ENCODE results near the gene PTPRM. TPM values are rescaled to one million over a fixed set of nuclear protein-coding genes. Genes with fewer than 3 reads are reported as not detected.
A peak's percentile ranks its signal among the peaks of the same experiment; 100 is the strongest.

Gene PTPRM
- total and polyA plus RNA-seq, 4 donors: 9.2 to 23.0 (median 12.7) TPM

GRCh38 chr18:8299054-8299980 lies 732.2 kb downstream of the PTPRM start:
- Histone ChIP-seq H3K4me3 (ENCODE audit: low read depth in 1 of 3, low read length in 3 of 3) (no peak overlapping the region), H3K27me3 (ENCODE audit: control insufficient read depth in 4 of 4, insufficient read depth in 4 of 4, low read length in 3 of 4) (no peaks in the 10 kb centered on the region), H3K4me1 (ENCODE audit: control insufficient read depth in 4 of 4, insufficient read depth in 4 of 4, low read length in 3 of 4) (peaks cover 3 to 18% (median 14%) of the 10 kb centered on the region in 4 donors), H3K9me3 (ENCODE audit: control insufficient read depth in 4 of 4, low read length in 3 of 4) (no peaks in the 10 kb centered on the region), H3K27ac (ENCODE audit: low read depth in 1 of 2, low read length in 2 of 2) (no peak overlapping the region), H3K36me3 (ENCODE audit: control insufficient read depth in 4 of 4, insufficient read depth in 3 of 4, low read depth in 1 of 4, low read length in 3 of 4) (peaks cover 0 to 6% (median 0%) of the 10 kb centered on the region in 4 donors), H3K9ac (ENCODE audit: low read depth in 1 of 2, low read length in 2 of 2) (no peak overlapping the region)
- no peak for DNase-seq (ENCODE audit: low spot score)
- 40% methylated on average over 8 of the region's 8 CpGs for WGBS
- TF ChIP-seq RXRA (IDR thresholded peaks at IDR 0.05): peak in 1 of 2 donors; percentile 87
- TF ChIP-seq YY1 (IDR thresholded peaks at IDR 0.05): peak; percentile 74
- no peak for TF ChIP-seq TAF1 (conservative IDR thresholded peaks at IDR 0.05)
- TF ChIP-seq FOXA1 (IDR thresholded peaks at IDR 0.05): peak; percentile 89
- TF ChIP-seq MAX (IDR thresholded peaks at IDR 0.05): peak; percentile 82
- peak; percentile 86 for TF ChIP-seq FOXA2 (IDR thresholded peaks at IDR 0.05)
- no peak for TF ChIP-seq EGR1 (IDR thresholded peaks at IDR 0.05; ENCODE audit: low read depth in 2 of 2)
- TF ChIP-seq HNF4A (conservative IDR thresholded peaks at IDR 0.05): peak; percentile 84 to 88
- TF ChIP-seq GABPA (IDR thresholded peaks at IDR 0.05 in 1 of 2, conservative IDR thresholded peaks at IDR 0.05 in 1 of 2): peak in 1 of 2 donors; percentile 36
- peak; percentile 40 for TF ChIP-seq REST (IDR thresholded peaks at IDR 0.05)
- TF ChIP-seq NR2F2 (IDR thresholded peaks at IDR 0.05): no peak
- peak; percentile 32 for TF ChIP-seq HNF4G (IDR thresholded peaks at IDR 0.05)
- TF ChIP-seq ZBTB33 (IDR thresholded peaks at IDR 0.05): peak; percentile 75
- TF ChIP-seq JUND (IDR thresholded peaks at IDR 0.05): peak in 1 of 2 donors; percentile 76
- peak; percentile 88 for TF ChIP-seq SP1 (IDR thresholded peaks at IDR 0.05)
- no peak for TF ChIP-seq ATF3 (IDR thresholded peaks at IDR 0.05)
- TF ChIP-seq RAD21 (IDR thresholded peaks at IDR 0.05): peak; percentile 45 to 59
- TF ChIP-seq CTCF (IDR thresholded peaks at IDR 0.05; ENCODE audit: low read depth, low read length, missing input control): no peak
